ENCODE results near the gene ZBTB20.

The ZBTB20 gene

GRCh38 chr3:114649331-114649730, 497.8 kb downstream of the ZBTB20 start:
- H3K4me3 ChIP-seq (ENCODE audit: low read depth, low read length) = no peak overlapping the region

GRCh38 chr3:114646526-114646925, 500.6 kb downstream of the ZBTB20 start:
- H3K4me3 ChIP-seq (ENCODE audit: low read depth, low read length) = no peak overlapping the region

- no peak overlapping the region for H3K4me3 ChIP-seq (ENCODE audit: low read depth, low read length)
Observed at GRCh38 chr3:114645392-114645791, 501.7 kb downstream of the ZBTB20 start.

GRCh38 chr3:114644367-114644766, 502.7 kb downstream of the ZBTB20 start:
- no peak overlapping the region for H3K4me3 ChIP-seq (ENCODE audit: low read depth, low read length)

GRCh38 chr3:114642951-114643741, 503.9 kb downstream of the ZBTB20 start:
- H3K4me3 ChIP-seq (ENCODE audit: low read depth, low read length) = no peak overlapping the region

GRCh38 chr3:114640126-114640525, 507.0 kb downstream of the ZBTB20 start:
- no peak overlapping the region for H3K4me3 ChIP-seq (ENCODE audit: low read depth, low read length)

GRCh38 chr3:114639171-114639570, 507.9 kb downstream of the ZBTB20 start:
- no peak overlapping the region for H3K4me3 ChIP-seq (ENCODE audit: low read depth, low read length)

- no peak overlapping the region for H3K4me3 ChIP-seq (ENCODE audit: low read depth, low read length)
Observed at GRCh38 chr3:114635878-114636277, 511.2 kb downstream of the ZBTB20 start.

GRCh38 chr3:114634635-114635034, 512.5 kb downstream of the ZBTB20 start:
- H3K4me3 ChIP-seq (ENCODE audit: low read depth, low read length) = no peak overlapping the region

- no peak overlapping the region for H3K4me3 ChIP-seq (ENCODE audit: low read depth, low read length)
Observed at GRCh38 chr3:114632757-114633424, 514.2 kb downstream of the ZBTB20 start.

GRCh38 chr3:114627770-114628169, 519.3 kb downstream of the ZBTB20 start:
- H3K4me3 ChIP-seq (ENCODE audit: low read depth, low read length) = no peak overlapping the region

- H3K4me3 ChIP-seq (ENCODE audit: low read depth, low read length) = no peak overlapping the region
Observed at GRCh38 chr3:114626751-114627150, 520.3 kb downstream of the ZBTB20 start.

GRCh38 chr3:114624571-114625181, 522.4 kb downstream of the ZBTB20 start:
- no peak overlapping the region for H3K4me3 ChIP-seq (ENCODE audit: low read depth, low read length)

GRCh38 chr3:114624047-114624445, 523.0 kb downstream of the ZBTB20 start:
- H3K4me3 ChIP-seq (ENCODE audit: low read depth, low read length) = no peak overlapping the region

- H3K4me3 ChIP-seq (ENCODE audit: low read depth, low read length) = no peak overlapping the region
Observed at GRCh38 chr3:114623420-114624046, 523.6 kb downstream of the ZBTB20 start.

GRCh38 chr3:114622001-114622400, 525.1 kb downstream of the ZBTB20 start:
- H3K4me3 ChIP-seq (ENCODE audit: low read depth, low read length) = no peak overlapping the region

GRCh38 chr3:114619771-114620170, 527.3 kb downstream of the ZBTB20 start:
- H3K4me3 ChIP-seq (ENCODE audit: low read depth, low read length) = no peak overlapping the region

- H3K4me3 ChIP-seq (ENCODE audit: low read depth, low read length) = no peak overlapping the region
Observed at GRCh38 chr3:114615523-114616085, 531.5 kb downstream of the ZBTB20 start.

GRCh38 chr3:114609973-114610630, 537.0 kb downstream of the ZBTB20 start:
- H3K4me3 ChIP-seq (ENCODE audit: low read depth, low read length) = no peak overlapping the region

- H3K4me3 ChIP-seq (ENCODE audit: low read depth, low read length) = no peak overlapping the region
Observed at GRCh38 chr3:114608293-114608692, 538.8 kb downstream of the ZBTB20 start.

- H3K4me3 ChIP-seq (ENCODE audit: low read depth, low read length) = no peak overlapping the region
Observed at GRCh38 chr3:114606336-114606735, 540.8 kb downstream of the ZBTB20 start.
